ENCODE data around the gene CD70.
"Not testable (repeated sequence)": the region's sequence is repeated elsewhere in the genome, so short reads cannot be mapped to it uniquely, and the experiment has no call there.

GRCh38 chr19:6600951-6601536, 10.1 kb upstream of the CD70 start:
- TF ChIP-seq CTCF (optimal IDR thresholded peaks at IDR 0.05 in 1 of 3, IDR thresholded peaks at IDR 0.05 in 1 of 3, conservative IDR thresholded peaks at IDR 0.05 in 1 of 3; ENCODE audit: extremely low read depth in 1 of 3, insufficient read depth in 2 of 3, low read length in 3 of 3); EZH2 (IDR thresholded peaks at IDR 0.05; ENCODE audit: low read length): not testable (repeated sequence)

All from keratinocyte (primary cell).